AG09309 (cell line): ENCODE data around the gene IL22RA1.

ENCODE experiments used
- DNase-seq: peaks from one replicate; pipeline ENCODE4 v3.0.0-alpha.2; 2010; ENCODE audit warnings: low read depth
- H3K4me3 ChIP-seq: 2 replicates; pipeline ENCODE4 v1.5.1; 2011; ENCODE audit warnings: mild to moderate bottlenecking, low read depth, low read length, moderate library complexity; ENCODE audit not compliant: control insufficient read depth
- CTCF ChIP-seq: IDR thresholded peaks from 2 replicates; pipeline ENCODE4 v1.5.1; 2011; ENCODE audit warnings: mild to moderate bottlenecking, low read depth, low read length, inconsistent platforms; ENCODE audit not compliant: insufficient read depth, control insufficient read depth; ENCODE audit errors: missing control alignments

Gene IL22RA1

GRCh38 chr1:24169286-24169685, 26.3 kb upstream of the IL22RA1 start:
- no peak for TF ChIP-seq CTCF
- no peak overlapping the region for H3K4me3 ChIP-seq
- no peak for DNase-seq

GRCh38 chr1:24168245-24168644, 25.3 kb upstream of the IL22RA1 start:
- no peak for DNase-seq
- H3K4me3 ChIP-seq = no peak overlapping the region

GRCh38 chr1:24167008-24167407, 24.1 kb upstream of the IL22RA1 start:
- TF ChIP-seq CTCF = no peak
- DNase-seq = no peak
- H3K4me3 ChIP-seq = no peak overlapping the region

More at GRCh38 chr1:24168245-24168644, 25.3 kb upstream of the IL22RA1 start:
- no peak for TF ChIP-seq CTCF

- DNase-seq = no peak
- H3K4me3 ChIP-seq = no peak overlapping the region
- TF ChIP-seq CTCF = no peak
These were observed 22.6 kb upstream of the IL22RA1 start for GRCh38 chr1:24165500-24165899.

GRCh38 chr1:24164004-24164403, 21.1 kb upstream of the IL22RA1 start:
- DNase-seq = no peak
- no peak overlapping the region for H3K4me3 ChIP-seq
- no peak for TF ChIP-seq CTCF

DNA sequence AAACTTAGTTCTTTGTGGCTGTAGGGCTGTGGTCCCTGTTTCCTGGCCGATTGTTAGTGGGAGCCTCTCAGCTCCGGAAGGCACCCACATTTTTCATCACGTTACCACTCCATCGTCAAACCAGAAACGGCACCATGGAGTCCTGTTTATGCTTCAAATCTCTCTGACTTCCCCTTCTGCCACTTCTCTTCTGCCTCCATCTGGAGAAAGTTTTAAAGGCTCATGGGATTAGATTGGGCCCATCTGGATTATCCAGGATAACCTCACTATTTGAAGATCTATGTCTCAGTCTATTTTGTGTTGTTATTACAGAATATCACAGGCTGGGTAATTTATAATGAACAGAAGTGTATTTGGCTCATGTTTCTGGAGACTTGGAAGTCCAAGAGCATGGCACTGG, 19.3 kb upstream of the IL22RA1 start:
- no peak for DNase-seq
- TF ChIP-seq CTCF = no peak
- H3K4me3 ChIP-seq = no peak overlapping the region

- DNase-seq = no peak
- no peak for TF ChIP-seq CTCF
- H3K4me3 ChIP-seq = no peak overlapping the region
These were observed 18.3 kb upstream of the IL22RA1 start for GRCh38 chr1:24161270-24161669.
